ENCODE data around the gene LPP.

GRCh38 chr3:188380252-188380651 is 226.3 kb downstream of the LPP start:
- no peak for TF ChIP-seq POLR2A (IDR thresholded peaks at IDR 0.05; ENCODE audit: low read length)
- no peak for TF ChIP-seq GATA1 (IDR thresholded peaks at IDR 0.05; ENCODE audit: low read depth, low read length)
